ENCODE results near the gene WWTR1.

Gene WWTR1

DNA sequence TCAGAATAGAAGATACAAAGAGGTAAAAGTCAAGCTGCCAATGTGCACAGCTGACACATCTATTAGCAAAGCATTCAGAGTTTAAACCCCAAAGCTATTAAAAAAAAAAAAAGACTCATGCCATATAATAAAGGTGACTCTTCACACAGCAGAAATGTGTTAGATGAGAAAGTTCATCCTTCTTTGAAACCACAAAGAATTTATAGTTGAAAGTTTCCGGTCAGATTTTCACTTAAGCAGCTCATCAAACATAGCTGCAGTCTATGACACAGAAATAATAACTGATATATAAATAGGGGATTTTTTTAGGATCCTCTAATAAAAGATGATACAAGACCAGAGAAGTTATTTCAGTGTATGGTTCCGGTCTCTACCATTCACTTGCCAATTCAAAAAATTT lies 76.6 kb downstream of the WWTR1 start:
- Histone ChIP-seq H3K9ac (ENCODE audit: low read length) (no peak overlapping the region), H3K27ac (ENCODE audit: low read depth, low read length) (no peak overlapping the region), H3K27me3 (ENCODE audit: control insufficient read depth, insufficient read depth, low read length) (no peaks in the 10 kb centered on the region), H3K36me3 (ENCODE audit: control insufficient read depth, insufficient read depth, low read length) (no peaks in the 10 kb centered on the region), H3K4me3 (ENCODE audit: low read length) (no peak overlapping the region), H3K4me1 (ENCODE audit: control insufficient read depth, insufficient read depth, low read length) (peaks cover 22% of the 10 kb centered on the region)

DNA sequence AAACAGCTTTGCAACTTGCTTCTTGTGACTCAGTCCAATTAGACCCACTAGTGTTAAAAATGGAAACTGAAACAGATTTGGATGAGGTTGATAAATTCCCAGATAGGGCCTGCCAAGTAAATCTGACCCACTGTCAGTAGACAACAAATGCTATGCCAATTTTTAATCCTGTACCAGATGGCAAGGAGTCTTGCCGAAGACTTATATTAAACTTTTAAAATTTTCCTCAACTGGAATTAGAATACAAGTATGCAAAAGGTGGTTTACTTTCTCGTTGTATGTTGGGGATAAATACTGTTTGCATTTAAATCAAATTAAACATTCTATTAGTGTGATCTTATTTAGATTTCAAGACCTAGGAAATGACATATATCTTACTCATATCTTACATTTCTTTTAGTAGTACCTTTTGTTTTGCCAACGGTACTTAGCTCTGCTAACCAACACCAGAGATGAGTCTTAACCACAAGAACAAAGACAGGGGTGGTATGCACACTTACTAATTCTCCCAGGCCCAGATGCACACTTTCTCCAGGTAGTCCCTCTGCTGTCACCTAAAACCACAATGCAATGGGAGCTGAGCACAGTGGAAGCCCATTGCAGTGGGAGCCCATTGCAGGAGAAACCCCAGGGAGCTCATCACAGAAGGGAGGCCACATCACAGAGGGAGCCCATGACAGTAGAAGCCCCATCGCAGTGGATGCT lies 77.8 kb downstream of the WWTR1 start:
- H3K27ac ChIP-seq (ENCODE audit: low read depth, low read length) = no peak overlapping the region
- peaks cover 32% of the 10 kb centered on the region for H3K4me1 ChIP-seq (ENCODE audit: control insufficient read depth, insufficient read depth, low read length)

DNA sequence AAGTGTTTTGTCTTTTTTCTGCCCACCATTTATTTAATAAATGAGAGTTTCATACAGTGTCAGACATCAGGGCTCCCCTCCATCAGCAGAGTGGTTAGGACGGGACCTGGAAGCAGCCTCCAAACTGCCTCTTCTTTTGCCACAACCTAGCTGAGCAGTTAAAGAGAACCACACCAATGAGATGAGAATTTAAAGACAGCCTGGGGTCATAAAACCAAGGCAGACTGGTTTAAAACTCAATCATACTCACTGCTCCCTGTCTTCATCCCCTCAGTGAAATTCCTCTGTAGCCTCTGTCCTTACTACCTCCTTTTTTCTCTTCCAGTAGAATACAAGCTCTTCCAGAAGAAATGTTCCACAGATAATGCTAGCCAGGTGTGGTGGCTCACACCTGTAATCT lies 78.7 kb downstream of the WWTR1 start:
- H3K9ac ChIP-seq (ENCODE audit: low read length) = no peak overlapping the region
- H3K4me3 ChIP-seq (ENCODE audit: low read length) = no peak overlapping the region
- H3K4me1 ChIP-seq (ENCODE audit: control insufficient read depth, insufficient read depth, low read length) = peaks cover 29% of the 10 kb centered on the region
- H3K27me3 ChIP-seq (ENCODE audit: control insufficient read depth, insufficient read depth, low read length) = no peaks in the 10 kb centered on the region
- H3K36me3 ChIP-seq (ENCODE audit: control insufficient read depth, insufficient read depth, low read length) = no peaks in the 10 kb centered on the region
- no peak overlapping the region for H3K27ac ChIP-seq (ENCODE audit: low read depth, low read length)

More for the DNA sequence above, 77.8 kb downstream of the WWTR1 start:
- Histone ChIP-seq H3K9ac (ENCODE audit: low read length) (no peak overlapping the region), H3K4me3 (ENCODE audit: low read length) (peak overlapping the region; percentile 13), H3K27me3 (ENCODE audit: control insufficient read depth, insufficient read depth, low read length) (no peaks in the 10 kb centered on the region), H3K36me3 (ENCODE audit: control insufficient read depth, insufficient read depth, low read length) (no peaks in the 10 kb centered on the region)

DNA sequence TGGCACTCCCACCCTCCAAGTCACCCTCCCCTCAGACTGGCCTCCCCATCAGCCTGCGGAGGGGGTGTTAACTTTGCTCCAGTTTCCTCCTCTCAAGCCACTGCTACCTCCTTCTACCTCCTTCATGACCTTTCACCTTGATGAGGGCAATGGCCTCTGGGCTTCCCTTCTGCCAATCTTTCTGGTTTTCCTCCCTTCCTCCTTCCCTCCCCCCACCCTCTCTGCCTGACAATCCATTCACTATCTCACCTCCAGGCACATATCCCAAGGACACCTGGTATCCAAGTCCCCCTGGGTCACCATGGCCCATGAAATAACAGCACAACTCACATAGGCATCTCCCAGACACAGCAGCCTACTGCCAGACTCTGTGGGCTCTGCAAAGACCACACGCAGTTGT lies 80.0 kb downstream of the WWTR1 start:
- Histone ChIP-seq H3K4me1 (ENCODE audit: control insufficient read depth, insufficient read depth, low read length) (peaks cover 24% of the 10 kb centered on the region), H3K4me3 (ENCODE audit: low read length) (no peak overlapping the region), H3K9ac (ENCODE audit: low read length) (no peak overlapping the region), H3K36me3 (ENCODE audit: control insufficient read depth, insufficient read depth, low read length) (no peaks in the 10 kb centered on the region), H3K27ac (ENCODE audit: low read depth, low read length) (no peak overlapping the region), H3K27me3 (ENCODE audit: control insufficient read depth, insufficient read depth, low read length) (no peaks in the 10 kb centered on the region)

DNA sequence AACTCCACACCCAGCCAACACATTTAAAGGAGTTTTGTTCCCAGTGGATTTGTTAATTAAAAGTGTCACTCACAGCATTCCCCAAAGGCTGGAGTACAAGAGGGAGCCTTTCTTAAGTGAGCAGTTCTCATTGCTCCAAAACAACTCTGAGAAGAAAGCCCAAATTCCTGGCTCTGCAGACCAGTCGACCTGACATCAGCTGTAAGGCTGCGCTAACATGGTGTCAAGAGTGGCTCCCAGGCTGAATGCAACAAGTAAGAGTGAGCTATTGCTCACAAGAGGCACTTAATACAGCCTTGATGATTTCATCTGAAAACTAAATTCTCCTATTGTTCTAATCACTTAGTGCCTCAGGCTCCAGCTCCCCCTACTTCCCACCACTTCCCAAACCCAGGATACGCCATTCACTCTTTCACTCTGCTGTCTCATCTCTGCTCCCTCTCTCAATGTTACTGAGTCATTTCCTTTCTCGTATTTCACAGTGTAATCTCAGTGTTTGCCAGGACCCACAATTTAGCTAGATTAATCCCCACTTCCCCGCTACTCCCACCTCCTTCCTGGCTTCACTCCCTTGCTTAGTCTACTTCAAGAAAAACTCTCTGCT lies 81.8 kb downstream of the WWTR1 start:
- peak overlapping the region; percentile 24 for H3K4me3 ChIP-seq (ENCODE audit: low read length)
- H3K9ac ChIP-seq (ENCODE audit: low read length) = no peak overlapping the region

DNA sequence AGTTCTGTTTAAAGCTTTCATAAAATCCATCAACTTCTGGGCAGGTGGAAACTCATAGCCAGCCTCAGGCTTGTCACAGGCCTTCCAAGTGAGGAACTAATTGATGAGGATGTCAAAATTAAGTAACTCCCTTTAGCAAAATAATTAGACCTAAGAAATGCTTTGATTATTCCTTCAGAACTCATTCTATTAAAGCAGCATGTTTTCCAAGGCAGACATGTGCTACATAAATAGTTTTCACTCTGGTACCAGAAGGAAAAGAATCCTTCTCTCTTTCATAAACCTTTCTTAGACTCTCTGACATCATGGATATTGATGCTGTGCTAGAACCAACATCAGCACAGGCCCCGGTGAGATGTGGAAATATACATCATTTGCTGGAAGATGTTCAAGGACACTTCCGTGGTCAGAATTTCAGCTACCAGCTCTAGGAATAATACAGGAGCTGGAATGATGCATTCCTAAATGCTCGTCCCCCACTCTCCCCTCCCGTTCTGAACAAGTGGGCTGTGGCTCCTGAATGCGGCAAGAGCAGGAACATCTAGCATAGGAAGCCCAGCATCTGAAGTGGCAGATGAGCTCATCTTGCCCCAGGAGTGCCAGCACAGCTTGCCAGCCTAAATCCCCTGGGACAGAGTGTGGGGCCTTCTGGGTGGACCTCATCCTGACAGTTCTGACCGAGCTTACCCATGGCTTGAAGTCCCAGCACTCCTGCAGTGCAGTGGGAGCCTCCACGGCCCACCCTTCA lies 82.4 kb downstream of the WWTR1 start:
- Histone ChIP-seq H3K9ac (ENCODE audit: low read length) (no peak overlapping the region), H3K27ac (ENCODE audit: low read depth, low read length) (peak overlapping the region; percentile 77), H3K4me3 (ENCODE audit: low read length) (no peak overlapping the region), H3K27me3 (ENCODE audit: control insufficient read depth, insufficient read depth, low read length) (no peaks in the 10 kb centered on the region), H3K4me1 (ENCODE audit: control insufficient read depth, insufficient read depth, low read length) (peaks cover 16% of the 10 kb centered on the region), H3K36me3 (ENCODE audit: control insufficient read depth, insufficient read depth, low read length) (no peaks in the 10 kb centered on the region)

More for the DNA sequence above, 81.8 kb downstream of the WWTR1 start:
- Histone ChIP-seq H3K4me1 (ENCODE audit: control insufficient read depth, insufficient read depth, low read length) (peaks cover 18% of the 10 kb centered on the region), H3K36me3 (ENCODE audit: control insufficient read depth, insufficient read depth, low read length) (no peaks in the 10 kb centered on the region), H3K27me3 (ENCODE audit: control insufficient read depth, insufficient read depth, low read length) (no peaks in the 10 kb centered on the region), H3K27ac (ENCODE audit: low read depth, low read length) (peak overlapping the region; percentile 77)

DNA sequence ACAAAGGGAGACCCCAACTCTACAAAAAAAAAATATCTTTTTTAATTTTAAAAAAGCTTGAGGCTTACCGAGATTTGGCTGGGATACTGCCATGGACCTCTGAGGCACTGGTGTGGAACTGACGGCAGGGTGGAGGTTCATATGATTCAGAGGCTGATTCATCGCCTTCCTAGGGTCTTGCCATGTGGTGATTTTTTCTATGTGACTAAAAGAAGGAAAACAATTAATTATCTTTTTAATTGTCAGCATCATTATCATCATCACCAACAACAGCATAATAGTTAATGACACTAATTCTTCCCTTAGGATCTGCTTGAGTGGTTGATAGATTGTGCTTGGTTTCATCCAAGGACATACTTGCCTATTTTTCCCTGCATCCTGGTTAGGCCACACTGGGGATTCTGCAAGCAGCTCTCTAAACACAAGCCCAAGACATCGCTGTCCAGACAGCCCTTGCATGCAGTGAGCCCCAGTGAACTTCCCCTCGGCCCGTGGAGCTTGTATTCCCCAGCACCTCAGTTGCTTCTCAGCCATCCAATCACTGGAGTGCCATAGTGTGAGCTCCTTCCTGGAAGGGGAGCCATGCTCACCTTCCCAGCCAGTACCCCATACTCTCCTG lies 84.9 kb downstream of the WWTR1 start:
- Histone ChIP-seq H3K4me1 (ENCODE audit: control insufficient read depth, insufficient read depth, low read length) (peaks cover 14% of the 10 kb centered on the region), H3K27ac (ENCODE audit: low read depth, low read length) (no peak overlapping the region)

DNA sequence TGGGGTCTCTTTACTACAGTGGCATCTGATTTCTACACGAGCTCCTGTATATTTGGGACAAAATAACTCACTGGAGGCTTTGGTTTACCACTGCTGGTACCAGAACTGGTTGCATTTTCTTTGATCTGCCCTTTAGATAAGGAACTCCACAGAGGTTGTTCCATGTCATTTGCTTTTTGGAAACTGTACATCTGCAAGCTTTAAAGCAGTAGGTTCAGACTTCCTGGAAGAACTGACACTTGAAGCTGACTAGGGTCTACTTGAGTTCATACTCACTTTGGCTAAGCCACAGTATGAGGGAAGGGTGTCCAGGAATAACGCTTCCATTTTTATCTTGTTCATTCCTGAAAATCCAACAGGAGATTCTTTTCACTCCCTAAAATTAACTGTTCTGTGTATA lies 86.4 kb downstream of the WWTR1 start:
- H3K27ac ChIP-seq (ENCODE audit: low read depth, low read length) = no peak overlapping the region
- H3K27me3 ChIP-seq (ENCODE audit: control insufficient read depth, insufficient read depth, low read length) = no peaks in the 10 kb centered on the region
- H3K4me3 ChIP-seq (ENCODE audit: low read length) = no peak overlapping the region
- H3K9ac ChIP-seq (ENCODE audit: low read length) = no peak overlapping the region
- H3K4me1 ChIP-seq (ENCODE audit: control insufficient read depth, insufficient read depth, low read length) = peaks cover 19% of the 10 kb centered on the region
- H3K36me3 ChIP-seq (ENCODE audit: control insufficient read depth, insufficient read depth, low read length) = no peaks in the 10 kb centered on the region

More for the DNA sequence above, 84.9 kb downstream of the WWTR1 start:
- no peak overlapping the region for H3K4me3 ChIP-seq (ENCODE audit: low read length)
- H3K27me3 ChIP-seq (ENCODE audit: control insufficient read depth, insufficient read depth, low read length) = no peaks in the 10 kb centered on the region
- no peak overlapping the region for H3K9ac ChIP-seq (ENCODE audit: low read length)
- H3K36me3 ChIP-seq (ENCODE audit: control insufficient read depth, insufficient read depth, low read length) = no peaks in the 10 kb centered on the region

DNA sequence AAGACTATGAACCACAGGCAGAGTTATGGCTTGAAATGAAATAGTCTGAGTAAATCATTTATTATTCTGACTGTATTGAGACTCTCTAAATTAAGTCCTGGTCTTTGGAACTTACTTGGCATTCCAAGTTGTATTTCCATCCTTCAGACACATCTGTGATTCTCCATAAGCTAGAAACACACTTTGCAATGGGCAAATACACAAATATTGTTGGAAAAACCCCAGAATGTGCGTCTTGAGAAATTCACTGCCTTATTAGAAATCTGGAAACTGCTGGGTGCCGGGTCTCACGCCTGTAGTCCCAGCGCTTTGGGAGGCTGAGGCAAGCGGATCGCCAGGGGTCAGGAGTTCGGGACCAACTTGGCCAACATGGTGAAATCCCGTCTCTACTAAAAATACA lies 87.8 kb downstream of the WWTR1 start:
- Histone ChIP-seq H3K36me3 (ENCODE audit: control insufficient read depth, insufficient read depth, low read length) (no peaks in the 10 kb centered on the region), H3K4me1 (ENCODE audit: control insufficient read depth, insufficient read depth, low read length) (peaks cover 9% of the 10 kb centered on the region)

DNA sequence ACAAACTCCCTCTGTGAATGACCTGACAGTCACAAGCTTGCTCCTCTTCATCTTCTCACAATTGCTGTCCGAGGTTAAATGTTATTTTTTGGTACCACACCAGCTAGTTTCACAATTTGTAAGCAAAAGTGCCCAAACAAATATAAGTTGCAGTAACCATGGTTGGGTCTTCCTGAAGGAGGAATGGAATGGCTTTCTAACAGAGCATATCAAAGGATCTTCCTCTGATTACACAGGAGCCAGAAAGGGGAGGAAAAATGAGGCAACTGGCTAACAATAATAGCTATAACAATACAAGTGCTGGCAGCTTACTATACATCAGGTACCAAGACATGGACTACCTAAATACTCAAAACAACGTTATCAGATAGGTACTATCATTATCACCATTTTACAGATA lies 90.4 kb downstream of the WWTR1 start:
- Histone ChIP-seq H3K4me1 (ENCODE audit: control insufficient read depth, insufficient read depth, low read length) (peaks cover 8% of the 10 kb centered on the region), H3K9ac (ENCODE audit: low read length) (no peak overlapping the region), H3K36me3 (ENCODE audit: control insufficient read depth, insufficient read depth, low read length) (no peaks in the 10 kb centered on the region), H3K27me3 (ENCODE audit: control insufficient read depth, insufficient read depth, low read length) (no peaks in the 10 kb centered on the region), H3K27ac (ENCODE audit: low read depth, low read length) (peak overlapping the region; percentile 1), H3K4me3 (ENCODE audit: low read length) (no peak overlapping the region)

More for the DNA sequence above, 87.8 kb downstream of the WWTR1 start:
- no peaks in the 10 kb centered on the region for H3K27me3 ChIP-seq (ENCODE audit: control insufficient read depth, insufficient read depth, low read length)
- H3K4me3 ChIP-seq (ENCODE audit: low read length) = no peak overlapping the region
- no peak overlapping the region for H3K9ac ChIP-seq (ENCODE audit: low read length)
- H3K27ac ChIP-seq (ENCODE audit: low read depth, low read length) = no peak overlapping the region

DNA sequence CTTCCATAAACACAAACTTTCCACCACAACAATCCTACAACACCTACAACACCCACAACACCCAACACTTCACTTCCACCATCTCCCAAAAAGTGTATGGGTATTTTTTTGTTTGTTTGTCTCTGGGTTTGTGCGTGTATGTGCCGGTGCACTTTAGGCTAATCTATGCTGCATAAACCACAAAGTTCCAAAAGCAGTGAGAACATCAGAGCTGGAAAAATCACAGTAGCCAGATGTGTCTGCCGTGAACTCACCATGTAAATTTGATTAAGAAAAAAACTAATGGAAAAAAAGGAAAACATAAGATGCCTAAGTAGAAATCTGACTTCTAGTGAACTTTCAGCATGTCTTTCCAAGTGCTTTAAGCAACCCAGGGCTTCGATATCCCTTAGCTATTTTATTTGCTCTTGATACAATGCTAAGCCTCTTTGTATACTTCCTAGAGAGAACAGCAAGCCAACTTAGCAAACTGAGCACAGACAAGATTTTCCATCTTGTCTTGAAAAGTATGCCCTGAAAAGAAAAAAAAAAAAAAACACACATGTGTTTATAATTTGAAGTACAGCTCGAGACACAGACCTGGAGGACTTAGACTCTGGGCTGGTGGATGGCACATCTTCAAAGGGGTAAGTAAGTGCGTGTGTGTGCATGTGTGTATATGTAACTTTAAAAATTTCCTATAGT lies 91.4 kb downstream of the WWTR1 start:
- H3K9ac ChIP-seq (ENCODE audit: low read length) = no peak overlapping the region
- H3K36me3 ChIP-seq (ENCODE audit: control insufficient read depth, insufficient read depth, low read length) = no peaks in the 10 kb centered on the region
- no peaks in the 10 kb centered on the region for H3K27me3 ChIP-seq (ENCODE audit: control insufficient read depth, insufficient read depth, low read length)
- peak overlapping the region; percentile 57 for H3K27ac ChIP-seq (ENCODE audit: low read depth, low read length)
- no peak overlapping the region for H3K4me3 ChIP-seq (ENCODE audit: low read length)
- peaks cover 8% of the 10 kb centered on the region for H3K4me1 ChIP-seq (ENCODE audit: control insufficient read depth, insufficient read depth, low read length)

DNA sequence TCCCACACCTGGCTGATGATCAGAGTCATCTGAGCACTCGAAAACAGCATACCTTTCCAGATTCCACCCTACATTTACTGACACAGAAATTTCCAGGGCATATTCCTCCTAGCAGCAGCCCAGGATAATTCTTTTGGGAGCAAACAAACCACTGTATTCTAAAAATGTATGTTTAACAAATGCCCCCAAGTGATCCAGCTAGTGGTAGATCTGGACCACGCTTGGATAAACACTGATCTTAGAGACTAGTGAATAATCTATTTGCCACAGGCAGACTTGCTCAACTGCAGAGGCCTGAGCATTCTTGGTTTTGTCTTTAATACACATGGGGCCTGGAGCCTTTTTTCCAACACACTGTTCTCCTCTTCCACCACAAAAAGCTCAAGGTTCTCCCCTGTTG lies 93.7 kb downstream of the WWTR1 start:
- Histone ChIP-seq H3K36me3 (ENCODE audit: control insufficient read depth, insufficient read depth, low read length) (no peaks in the 10 kb centered on the region), H3K9ac (ENCODE audit: low read length) (no peak overlapping the region), H3K27ac (ENCODE audit: low read depth, low read length) (no peak overlapping the region), H3K4me3 (ENCODE audit: low read length) (no peak overlapping the region), H3K4me1 (ENCODE audit: control insufficient read depth, insufficient read depth, low read length) (peaks cover 11% of the 10 kb centered on the region), H3K27me3 (ENCODE audit: control insufficient read depth, insufficient read depth, low read length) (no peaks in the 10 kb centered on the region)
